Ovary (tissue), 9 donors: ENCODE measurements around the gene BRMS1. TPM values are rescaled to one million over a fixed set of nuclear protein-coding genes. Genes with fewer than 3 reads are reported as not detected.
"Not testable (repeated sequence)": the region's sequence is repeated elsewhere in the genome, so short reads cannot be mapped to it uniquely, and the experiment has no call there.

Experiments used
- DNase-seq, 5 donors: peaks; one replicate each; pipeline ENCODE4 v3.0.0-alpha.2; 2019 to 2020
- H3K27ac ChIP-seq, 2 donors: fragments of 200-600 bp; one replicate each; pipeline versions ENCODE4 v1.5.1 to v1.8.0; 2019 to 2022
- H3K27me3 ChIP-seq: fragments of 200-600 bp; one replicate; pipeline ENCODE4 v1.8.0; 2022
- H3K36me3 ChIP-seq: fragments of 200-600 bp; sonication (generic); one replicate; pipeline ENCODE4 v1.5.1; 2019
- H3K4me1 ChIP-seq: one replicate; pipeline ENCODE4 v1.8.1; 2013; ENCODE audit warnings: mild to moderate bottlenecking, moderate library complexity; ENCODE audit not compliant: insufficient read depth
- H3K4me3 ChIP-seq: fragments of 200-600 bp; sonication (generic); one replicate; pipeline ENCODE4 v1.5.1; 2017
- H3K9me3 ChIP-seq, 2 donors: fragments of 200-600 bp in 1 of 2; sonication (generic) in 1 of 2; one replicate each; pipeline versions ENCODE4 v1.5.1 to v1.8.1; 2013 to 2019; ENCODE audit warnings: mild to moderate bottlenecking in 1 of 2, moderate library complexity in 1 of 2
- EP300 ChIP-seq: sonication (generic); formaldehyde crosslinking; IDR thresholded peaks from one replicate; pipeline ENCODE4 v1.6.1; 2017; ENCODE audit warnings: antibody characterized with exemption
- POLR2A ChIP-seq: fragments of 450-650 bp; IDR thresholded peaks from one replicate; pipeline ENCODE4 v1.6.1; 2017; ENCODE audit warnings: antibody characterized with exemption, mild to moderate bottlenecking, moderate library complexity
- WGBS, 3 donors: extraction: QIAGEN DNeasy Blood & Tissue Kit in 1 of 3; methylation state at CpG; one replicate each; pipeline versions ENCODE4 v1.1.5 to v1.1.7; 2013 to 2017; 5-methylcytosine and 5-hydroxymethylcytosine counted together
- intact Hi-C, 4 donors: fragments of 100-400 bp; cut with DNase I; formaldehyde crosslinking; loops; one replicate each; pipeline versions ENCODE4 v1.11.0 to v1.15.1; 2022 to 2023
- polyA plus RNA-seq, 2 donors: library from polyadenylated mRNA; stranded (reverse); fragments of 200-250 nt in 1 of 2; fragments of 350-450 nt in 1 of 2; fragmentation: Illumina TruSeq in 1 of 2; extraction: RNeasy Lipid Tissue Mini Kit (QIAGEN cat#74804) in 1 of 2; gene quantifications; one replicate each; pipeline ENCODE4 v1.2.3, GENCODE V29; 2013 to 2014
- total RNA-seq, 7 donors: library from RNA; depleted of rRNA in 2 of 7; stranded (reverse); fragments of >200 nt in 2 of 7; fragmentation: NEBNext Ultra II Directional in 3 of 7; extraction: Animal tissue kit (Norgen Biotek cat#: 25700) in 3 of 7; gene quantifications; one replicate each; pipeline versions ENCODE4 v1.1.0 to v1.2.4, GENCODE V29; 2016 to 2023
- TF ChIP-seq, protein P1 (sequence below), 3 donors: fragments of 450-650 bp in 2 of 3; fragments of 200-600 bp in 1 of 3; IDR thresholded peaks; one replicate each; pipeline versions ENCODE4 v1.5.1 to v1.8.0; 2016 to 2022; ENCODE audit warnings: antibody characterized with exemption in 3 of 3, mild to moderate bottlenecking in 1 of 3
- donor health status: DM: no; HTN: no; CAD: no; lungs with moderate emphysema.
- donor health status: DM: no; HTN: no; CAD: no.
- donor health status: Bipolar disorder and iron deficiency.
- donor health status: DM: yes; HTN: yes; CAD: no.
- donor health status: DM: no; HTN: no; CAD: no.
- donor health status: DM: yes; HTN: yes; CAD: no.

The BRMS1 gene
- total and polyA plus RNA-seq, 9 donors = 17.5 to 32.2 (median 23.4) TPM

- peak; percentile 68 to 85 (median 79) for DNase-seq
- H3K27me3 ChIP-seq = no peaks in the 10 kb centered on the region
- H3K4me3 ChIP-seq = peak overlapping the region; percentile 8
- H3K9me3 ChIP-seq = no peaks in the 10 kb centered on the region
- no peak overlapping the region for H3K27ac ChIP-seq
- peaks cover 2% of the 10 kb centered on the region for H3K4me1 ChIP-seq
- intact Hi-C loops = loop anchor here in 1 of 4 donors (10.0 kb wide), 1 partner anchor 82 kb away; no protein-coding TSS in a partner anchor
- no peaks in the 10 kb centered on the region for H3K36me3 ChIP-seq
- TF ChIP-seq EP300 (no peak), POLR2A (no peak)
- TF ChIP-seq, protein P1, sequence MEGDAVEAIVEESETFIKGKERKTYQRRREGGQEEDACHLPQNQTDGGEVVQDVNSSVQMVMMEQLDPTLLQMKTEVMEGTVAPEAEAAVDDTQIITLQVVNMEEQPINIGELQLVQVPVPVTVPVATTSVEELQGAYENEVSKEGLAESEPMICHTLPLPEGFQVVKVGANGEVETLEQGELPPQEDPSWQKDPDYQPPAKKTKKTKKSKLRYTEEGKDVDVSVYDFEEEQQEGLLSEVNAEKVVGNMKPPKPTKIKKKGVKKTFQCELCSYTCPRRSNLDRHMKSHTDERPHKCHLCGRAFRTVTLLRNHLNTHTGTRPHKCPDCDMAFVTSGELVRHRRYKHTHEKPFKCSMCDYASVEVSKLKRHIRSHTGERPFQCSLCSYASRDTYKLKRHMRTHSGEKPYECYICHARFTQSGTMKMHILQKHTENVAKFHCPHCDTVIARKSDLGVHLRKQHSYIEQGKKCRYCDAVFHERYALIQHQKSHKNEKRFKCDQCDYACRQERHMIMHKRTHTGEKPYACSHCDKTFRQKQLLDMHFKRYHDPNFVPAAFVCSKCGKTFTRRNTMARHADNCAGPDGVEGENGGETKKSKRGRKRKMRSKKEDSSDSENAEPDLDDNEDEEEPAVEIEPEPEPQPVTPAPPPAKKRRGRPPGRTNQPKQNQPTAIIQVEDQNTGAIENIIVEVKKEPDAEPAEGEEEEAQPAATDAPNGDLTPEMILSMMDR (IDR thresholded peaks at IDR 0.05) = peak; percentile 54 to 78 (median 61)
- WGBS, 3 donors = 7 to 9% (median 7%) methylated on average over 20 of the region's 20 CpGs
Observed at GRCh38 chr11:66386171-66387069, 41.5 kb upstream of the BRMS1 start.

- not testable (repeated sequence) for DNase-seq, H3K9me3 ChIP-seq, H3K27ac ChIP-seq, H3K27me3 ChIP-seq, H3K4me3 ChIP-seq, H3K4me1 ChIP-seq, H3K36me3 ChIP-seq
- intact Hi-C loops = loop anchor here in 1 of 4 donors (10.0 kb wide), 1 partner anchor 80 kb away; no protein-coding TSS in a partner anchor
- WGBS, 3 donors = 81 to 82% (median 81%) methylated on average over 13 of the region's 13 CpGs
Observed at GRCh38 chr11:66384316-66384715, 39.4 kb upstream of the BRMS1 start.

- not testable (repeated sequence) for H3K4me1 ChIP-seq, H3K27ac ChIP-seq, H3K36me3 ChIP-seq, H3K4me3 ChIP-seq, DNase-seq, H3K9me3 ChIP-seq, H3K27me3 ChIP-seq
- intact Hi-C loops = loop anchor here in 1 of 4 donors (10.0 kb wide), 1 partner anchor 75 kb away; no protein-coding TSS in a partner anchor
- 18 to 25% (median 21%) methylated on average over 7 of the region's 7 CpGs for WGBS, 3 donors
Observed at GRCh38 chr11:66380264-66380663, 35.4 kb upstream of the BRMS1 start.

DNA sequence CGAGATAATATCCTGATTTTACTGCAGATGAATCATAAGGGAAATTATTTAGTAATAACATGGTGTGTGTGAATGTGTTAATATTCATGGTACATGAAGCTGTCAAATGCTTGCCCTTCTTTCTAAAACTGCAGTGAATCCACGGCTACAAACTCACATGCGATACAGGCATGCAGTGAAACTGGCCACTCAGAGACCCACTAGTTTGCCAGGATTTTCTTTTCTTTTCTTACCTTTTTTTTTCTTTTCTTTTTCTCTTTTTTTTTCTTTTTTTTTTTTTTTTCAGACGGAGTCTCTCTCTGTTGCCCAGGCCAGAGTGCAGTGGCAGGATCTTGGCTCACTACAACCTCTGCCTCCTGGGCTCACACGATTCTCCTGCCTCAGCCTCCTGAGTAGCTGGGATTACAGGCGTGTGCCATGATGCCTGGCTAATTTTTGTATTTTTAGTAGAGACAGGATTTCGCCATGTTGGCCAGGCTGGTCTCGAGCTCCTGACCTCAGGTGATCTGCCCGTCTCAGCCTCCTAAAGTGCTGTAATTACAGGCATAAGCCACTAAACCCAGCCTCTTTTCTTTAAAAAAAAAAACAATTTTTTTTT is 28.9 kb upstream of the BRMS1 start:
- H3K4me3 ChIP-seq, H3K27ac ChIP-seq, DNase-seq, H3K36me3 ChIP-seq, H3K9me3 ChIP-seq, intact Hi-C loops, H3K27me3 ChIP-seq, H3K4me1 ChIP-seq: not testable (repeated sequence)
- WGBS, 3 donors = 72 to 77% (median 72%) methylated on average over 9 of the region's 9 CpGs

DNA sequence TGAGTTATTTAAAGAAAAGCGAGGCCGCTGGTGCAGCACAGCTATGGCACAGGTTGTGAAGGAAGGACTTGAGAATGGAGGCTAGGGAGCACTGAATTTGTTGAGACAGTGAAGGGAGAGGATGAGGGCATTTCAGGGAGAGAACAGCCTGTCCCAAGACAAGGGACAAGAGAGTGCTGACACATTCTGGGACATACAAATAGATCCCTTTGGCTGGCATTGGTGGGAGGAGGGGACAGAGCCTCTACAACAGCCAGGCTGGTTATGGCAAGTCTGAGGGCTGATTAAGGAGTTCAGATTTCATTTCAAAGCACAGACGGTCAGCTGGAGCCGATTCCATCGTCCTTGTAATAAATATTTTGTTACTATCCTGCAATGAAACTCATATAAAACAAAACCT is 28.4 kb upstream of the BRMS1 start:
- TF ChIP-seq POLR2A (no peak), EP300 (no peak)
- TF ChIP-seq, protein P1 (IDR thresholded peaks at IDR 0.05) = no peak
- WGBS, 3 donors = 46 to 54% (median 47%) methylated on average over 5 of the region's 5 CpGs
- H3K36me3 ChIP-seq = no peaks in the 10 kb centered on the region
- intact Hi-C loops = no loop called here
- no peaks in the 10 kb centered on the region for H3K9me3 ChIP-seq
- no peak for DNase-seq
- H3K4me1 ChIP-seq = no peaks in the 10 kb centered on the region
- no peaks in the 10 kb centered on the region for H3K27me3 ChIP-seq
- no peak overlapping the region for H3K4me3 ChIP-seq
- H3K27ac ChIP-seq = no peak overlapping the region
